Measurements from ENCODE around the gene CFAP58. TPM values are rescaled to one million over a fixed set of nuclear protein-coding genes. Genes with fewer than 3 reads are reported as not detected.

CFAP58 gene
- total RNA-seq, 1 donor from 2014 or later, result 0.53 TPM

DNA sequence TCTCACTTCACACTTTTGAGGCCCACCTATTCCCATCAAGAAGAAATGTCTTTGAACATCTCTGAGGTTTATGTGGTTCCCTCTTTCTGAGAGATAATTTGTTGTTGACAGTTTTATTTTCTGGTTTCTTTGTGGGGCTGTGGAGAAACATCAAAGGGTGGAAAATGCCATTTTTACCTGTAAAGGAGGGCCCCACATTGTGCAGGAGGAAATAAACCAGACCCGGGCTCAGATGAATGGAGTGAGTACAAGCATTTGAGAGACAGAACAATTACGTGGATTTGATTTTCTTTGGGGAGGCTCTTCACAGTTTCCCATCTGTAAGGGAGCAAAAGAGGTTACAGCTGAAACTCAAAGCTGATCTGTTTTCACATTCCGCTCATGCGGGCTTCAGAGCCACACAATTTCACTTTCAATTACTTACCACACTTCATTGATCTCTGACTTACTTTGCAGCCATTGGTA lies 45.2 kb upstream of the CFAP58 start:
- Histone ChIP-seq H3K4me3 (ENCODE audit: low read depth, low read length) (no peak overlapping the region), H3K36me3 (ENCODE audit: control insufficient read depth, insufficient read depth, low read length) (peaks cover 10% of the 10 kb centered on the region), H3K27me3 (ENCODE audit: control insufficient read depth, insufficient read depth, low read length) (no peaks in the 10 kb centered on the region)
- FAIRE-seq, result no peak
- DNase-seq (ENCODE audit: low read depth), result no peak
- TF ChIP-seq CTCF (IDR thresholded peaks at IDR 0.05; ENCODE audit: insufficient read depth, low read length, severe bottlenecking), result no peak

DNA sequence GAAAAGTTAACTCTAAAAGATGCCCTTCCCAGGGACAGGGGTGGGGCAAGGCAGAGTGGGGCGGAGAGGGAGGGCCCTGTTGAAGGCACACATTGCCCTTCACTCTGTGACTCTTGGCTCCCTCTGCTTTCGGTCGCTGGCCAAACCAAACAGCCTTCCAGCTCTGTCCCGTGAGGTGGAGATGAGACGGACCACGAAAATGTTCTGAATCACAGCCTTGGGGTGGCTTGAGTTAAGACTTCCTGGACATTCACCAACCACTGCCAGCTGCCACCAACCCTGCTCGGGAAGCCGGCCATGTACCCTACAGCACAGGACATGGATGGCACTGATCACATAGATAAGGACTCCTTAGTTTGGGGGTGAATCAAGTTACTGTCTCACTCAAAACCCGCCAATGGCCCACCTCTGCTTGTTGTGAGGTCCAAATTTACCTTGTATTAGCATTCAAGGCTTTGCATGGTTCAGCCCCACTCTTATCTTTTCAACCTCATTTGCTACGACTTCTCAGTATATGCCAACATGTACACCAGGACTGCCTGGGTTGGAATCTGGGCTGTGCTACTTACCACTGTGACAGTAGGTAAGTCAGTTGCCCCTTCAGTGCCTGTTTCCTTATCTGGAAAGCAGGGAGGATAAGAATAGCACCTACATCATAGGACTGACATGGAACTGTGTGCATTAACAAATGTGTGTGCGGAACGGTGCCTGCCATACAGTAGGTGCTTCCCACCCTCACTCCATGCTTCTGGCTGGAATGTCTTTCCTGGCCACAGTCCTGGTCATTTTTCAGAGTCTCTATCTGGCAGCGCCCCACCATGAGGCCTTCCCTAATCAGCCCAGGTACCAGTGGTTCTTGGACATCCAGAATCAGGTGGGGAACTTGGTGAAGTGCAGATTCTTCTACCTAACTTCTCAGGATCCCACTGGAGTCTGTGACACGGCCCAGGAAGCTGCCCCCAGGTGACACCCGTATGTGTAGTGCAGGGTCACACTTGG lies 43.4 kb upstream of the CFAP58 start:
- TF ChIP-seq CTCF (IDR thresholded peaks at IDR 0.05; ENCODE audit: insufficient read depth, low read length, severe bottlenecking), result no peak
- Histone ChIP-seq H3K36me3 (ENCODE audit: control insufficient read depth, insufficient read depth, low read length) (peaks cover 19% of the 10 kb centered on the region), H3K4me3 (ENCODE audit: low read depth, low read length) (no peak overlapping the region), H3K27me3 (ENCODE audit: control insufficient read depth, insufficient read depth, low read length) (no peaks in the 10 kb centered on the region)
- FAIRE-seq (no peak), DNase-seq (ENCODE audit: low read depth) (no peak)

DNA sequence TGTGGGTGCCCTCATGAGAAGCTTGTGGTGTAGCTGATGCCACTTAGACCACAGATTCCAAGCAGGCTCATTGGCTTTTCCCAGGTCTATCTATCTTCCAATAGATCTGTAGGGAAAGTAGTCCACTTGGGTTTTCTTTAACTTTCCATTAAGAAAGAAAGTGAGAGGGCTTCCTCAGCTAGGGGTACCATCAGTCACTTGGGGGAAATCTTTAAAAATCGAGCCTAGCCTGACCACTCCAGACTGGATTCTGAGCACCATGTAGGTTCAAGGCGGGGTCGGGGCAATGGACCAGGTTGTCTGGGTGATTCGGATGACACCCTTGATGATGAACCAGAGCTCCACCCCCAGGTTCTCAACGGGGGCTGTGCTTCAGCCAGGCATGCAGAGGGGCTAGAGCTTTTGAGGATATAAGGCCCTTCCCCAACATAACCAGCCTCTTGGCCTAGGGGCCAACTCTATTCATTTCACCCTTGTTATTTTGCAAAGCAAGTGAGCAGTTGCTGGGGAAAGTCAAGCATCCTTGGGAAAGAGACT lies 42.4 kb upstream of the CFAP58 start:
- no peaks in the 10 kb centered on the region for H3K27me3 ChIP-seq (ENCODE audit: control insufficient read depth, insufficient read depth, low read length)
- peaks cover 24% of the 10 kb centered on the region for H3K36me3 ChIP-seq (ENCODE audit: control insufficient read depth, insufficient read depth, low read length)
- TF ChIP-seq CTCF (IDR thresholded peaks at IDR 0.05; ENCODE audit: insufficient read depth, low read length, severe bottlenecking), result no peak
- FAIRE-seq (no peak), DNase-seq (ENCODE audit: low read depth) (no peak)
- H3K4me3 ChIP-seq (ENCODE audit: low read depth, low read length), result no peak overlapping the region

GRCh38 chr10:104314591-104315485 lies 38.8 kb upstream of the CFAP58 start:
- Histone ChIP-seq H3K36me3 (ENCODE audit: control insufficient read depth, insufficient read depth, low read length) (peaks cover 27% of the 10 kb centered on the region), H3K27me3 (ENCODE audit: control insufficient read depth, insufficient read depth, low read length) (no peaks in the 10 kb centered on the region), H3K4me3 (ENCODE audit: low read depth, low read length) (no peak overlapping the region)
- no peak for TF ChIP-seq CTCF (IDR thresholded peaks at IDR 0.05; ENCODE audit: insufficient read depth, low read length, severe bottlenecking)
- DNase-seq (ENCODE audit: low read depth) (no peak), FAIRE-seq (no peak)

GRCh38 chr10:104315486-104315921 lies 38.1 kb upstream of the CFAP58 start:
- TF ChIP-seq CTCF (IDR thresholded peaks at IDR 0.05; ENCODE audit: insufficient read depth, low read length, severe bottlenecking), result no peak
- Histone ChIP-seq H3K4me3 (ENCODE audit: low read depth, low read length) (no peak overlapping the region), H3K27me3 (ENCODE audit: control insufficient read depth, insufficient read depth, low read length) (no peaks in the 10 kb centered on the region), H3K36me3 (ENCODE audit: control insufficient read depth, insufficient read depth, low read length) (peaks cover 27% of the 10 kb centered on the region)
- FAIRE-seq (no peak), DNase-seq (ENCODE audit: low read depth) (no peak)

Measured in bronchial epithelial cell (primary cell).